ENCODE measurements around the gene PRKCA. TPM values are rescaled to one million over a fixed set of nuclear protein-coding genes. Genes with fewer than 3 reads are reported as not detected.

PRKCA gene
- total and polyA plus RNA-seq, 9 of the 15 experiments (the other 6 are each of a cell fraction or from before 2014, with no cell fraction given) = 3.2 to 33.0 (median 17.8) TPM

DNA sequence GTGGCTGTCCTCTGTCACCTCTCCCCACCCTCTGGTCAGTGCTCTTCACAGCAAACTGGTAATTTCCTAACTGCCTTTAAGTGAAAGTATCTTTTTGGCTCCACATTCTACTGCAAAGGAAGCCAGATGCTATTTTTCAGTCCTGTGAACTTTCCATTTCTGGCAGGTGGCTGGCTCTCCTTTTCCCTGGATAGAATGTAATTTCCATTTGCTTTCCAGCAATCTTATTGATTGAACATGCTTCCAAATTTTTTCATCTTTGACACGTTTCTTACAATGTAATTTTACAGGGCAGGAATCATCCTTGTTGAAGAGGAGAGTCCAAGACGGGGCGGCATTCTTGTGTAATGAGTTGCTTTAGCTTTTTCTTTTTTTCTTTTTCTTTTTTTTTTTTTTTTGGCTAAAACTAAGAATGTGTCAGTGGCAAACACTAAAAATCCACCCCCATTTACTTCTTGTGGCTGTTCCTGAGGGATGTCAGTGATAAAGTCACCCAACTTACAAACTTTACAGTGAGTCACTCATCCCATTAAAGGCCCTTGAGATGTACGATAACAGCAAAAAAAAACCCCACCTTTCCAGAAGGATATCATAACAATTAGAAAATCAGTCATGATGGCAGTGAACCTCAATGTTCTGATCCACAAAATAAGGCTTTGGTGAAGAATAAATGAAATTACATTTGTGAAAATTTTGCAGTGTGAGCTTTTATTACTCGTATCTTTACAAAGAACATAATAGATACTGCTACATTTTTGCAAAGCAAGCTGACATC, 29.4 kb upstream of the PRKCA start (continued):
- TF ChIP-seq TAF7 (tag; IDR thresholded peaks at IDR 0.05) = no peak
- TF ChIP-seq POLR2AphosphoS2 (IDR thresholded peaks at IDR 0.05; ENCODE audit: low read length) = no peak
- TF ChIP-seq CREM (IDR thresholded peaks at IDR 0.05; ENCODE audit: low read depth) = no peak
- TF ChIP-seq NCOA6 (IDR thresholded peaks at IDR 0.05) = no peak
- no peak for TF ChIP-seq ZNF586 (CRISPR knock-in tag; conservative IDR thresholded peaks at IDR 0.05)
- TF ChIP-seq, protein P1, sequence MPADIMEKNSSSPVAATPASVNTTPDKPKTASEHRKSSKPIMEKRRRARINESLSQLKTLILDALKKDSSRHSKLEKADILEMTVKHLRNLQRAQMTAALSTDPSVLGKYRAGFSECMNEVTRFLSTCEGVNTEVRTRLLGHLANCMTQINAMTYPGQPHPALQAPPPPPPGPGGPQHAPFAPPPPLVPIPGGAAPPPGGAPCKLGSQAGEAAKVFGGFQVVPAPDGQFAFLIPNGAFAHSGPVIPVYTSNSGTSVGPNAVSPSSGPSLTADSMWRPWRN (IDR thresholded peaks at IDR 0.05; ENCODE audit: low read depth) = no peak
- TF ChIP-seq, protein P2, sequence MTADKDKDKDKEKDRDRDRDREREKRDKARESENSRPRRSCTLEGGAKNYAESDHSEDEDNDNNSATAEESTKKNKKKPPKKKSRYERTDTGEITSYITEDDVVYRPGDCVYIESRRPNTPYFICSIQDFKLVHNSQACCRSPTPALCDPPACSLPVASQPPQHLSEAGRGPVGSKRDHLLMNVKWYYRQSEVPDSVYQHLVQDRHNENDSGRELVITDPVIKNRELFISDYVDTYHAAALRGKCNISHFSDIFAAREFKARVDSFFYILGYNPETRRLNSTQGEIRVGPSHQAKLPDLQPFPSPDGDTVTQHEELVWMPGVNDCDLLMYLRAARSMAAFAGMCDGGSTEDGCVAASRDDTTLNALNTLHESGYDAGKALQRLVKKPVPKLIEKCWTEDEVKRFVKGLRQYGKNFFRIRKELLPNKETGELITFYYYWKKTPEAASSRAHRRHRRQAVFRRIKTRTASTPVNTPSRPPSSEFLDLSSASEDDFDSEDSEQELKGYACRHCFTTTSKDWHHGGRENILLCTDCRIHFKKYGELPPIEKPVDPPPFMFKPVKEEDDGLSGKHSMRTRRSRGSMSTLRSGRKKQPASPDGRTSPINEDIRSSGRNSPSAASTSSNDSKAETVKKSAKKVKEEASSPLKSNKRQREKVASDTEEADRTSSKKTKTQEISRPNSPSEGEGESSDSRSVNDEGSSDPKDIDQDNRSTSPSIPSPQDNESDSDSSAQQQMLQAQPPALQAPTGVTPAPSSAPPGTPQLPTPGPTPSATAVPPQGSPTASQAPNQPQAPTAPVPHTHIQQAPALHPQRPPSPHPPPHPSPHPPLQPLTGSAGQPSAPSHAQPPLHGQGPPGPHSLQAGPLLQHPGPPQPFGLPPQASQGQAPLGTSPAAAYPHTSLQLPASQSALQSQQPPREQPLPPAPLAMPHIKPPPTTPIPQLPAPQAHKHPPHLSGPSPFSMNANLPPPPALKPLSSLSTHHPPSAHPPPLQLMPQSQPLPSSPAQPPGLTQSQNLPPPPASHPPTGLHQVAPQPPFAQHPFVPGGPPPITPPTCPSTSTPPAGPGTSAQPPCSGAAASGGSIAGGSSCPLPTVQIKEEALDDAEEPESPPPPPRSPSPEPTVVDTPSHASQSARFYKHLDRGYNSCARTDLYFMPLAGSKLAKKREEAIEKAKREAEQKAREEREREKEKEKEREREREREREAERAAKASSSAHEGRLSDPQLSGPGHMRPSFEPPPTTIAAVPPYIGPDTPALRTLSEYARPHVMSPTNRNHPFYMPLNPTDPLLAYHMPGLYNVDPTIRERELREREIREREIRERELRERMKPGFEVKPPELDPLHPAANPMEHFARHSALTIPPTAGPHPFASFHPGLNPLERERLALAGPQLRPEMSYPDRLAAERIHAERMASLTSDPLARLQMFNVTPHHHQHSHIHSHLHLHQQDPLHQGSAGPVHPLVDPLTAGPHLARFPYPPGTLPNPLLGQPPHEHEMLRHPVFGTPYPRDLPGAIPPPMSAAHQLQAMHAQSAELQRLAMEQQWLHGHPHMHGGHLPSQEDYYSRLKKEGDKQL (CRISPR knock-in tag; IDR thresholded peaks at IDR 0.05; ENCODE audit: borderline replicate concordance) = no peak
- TF ChIP-seq, protein P3, sequence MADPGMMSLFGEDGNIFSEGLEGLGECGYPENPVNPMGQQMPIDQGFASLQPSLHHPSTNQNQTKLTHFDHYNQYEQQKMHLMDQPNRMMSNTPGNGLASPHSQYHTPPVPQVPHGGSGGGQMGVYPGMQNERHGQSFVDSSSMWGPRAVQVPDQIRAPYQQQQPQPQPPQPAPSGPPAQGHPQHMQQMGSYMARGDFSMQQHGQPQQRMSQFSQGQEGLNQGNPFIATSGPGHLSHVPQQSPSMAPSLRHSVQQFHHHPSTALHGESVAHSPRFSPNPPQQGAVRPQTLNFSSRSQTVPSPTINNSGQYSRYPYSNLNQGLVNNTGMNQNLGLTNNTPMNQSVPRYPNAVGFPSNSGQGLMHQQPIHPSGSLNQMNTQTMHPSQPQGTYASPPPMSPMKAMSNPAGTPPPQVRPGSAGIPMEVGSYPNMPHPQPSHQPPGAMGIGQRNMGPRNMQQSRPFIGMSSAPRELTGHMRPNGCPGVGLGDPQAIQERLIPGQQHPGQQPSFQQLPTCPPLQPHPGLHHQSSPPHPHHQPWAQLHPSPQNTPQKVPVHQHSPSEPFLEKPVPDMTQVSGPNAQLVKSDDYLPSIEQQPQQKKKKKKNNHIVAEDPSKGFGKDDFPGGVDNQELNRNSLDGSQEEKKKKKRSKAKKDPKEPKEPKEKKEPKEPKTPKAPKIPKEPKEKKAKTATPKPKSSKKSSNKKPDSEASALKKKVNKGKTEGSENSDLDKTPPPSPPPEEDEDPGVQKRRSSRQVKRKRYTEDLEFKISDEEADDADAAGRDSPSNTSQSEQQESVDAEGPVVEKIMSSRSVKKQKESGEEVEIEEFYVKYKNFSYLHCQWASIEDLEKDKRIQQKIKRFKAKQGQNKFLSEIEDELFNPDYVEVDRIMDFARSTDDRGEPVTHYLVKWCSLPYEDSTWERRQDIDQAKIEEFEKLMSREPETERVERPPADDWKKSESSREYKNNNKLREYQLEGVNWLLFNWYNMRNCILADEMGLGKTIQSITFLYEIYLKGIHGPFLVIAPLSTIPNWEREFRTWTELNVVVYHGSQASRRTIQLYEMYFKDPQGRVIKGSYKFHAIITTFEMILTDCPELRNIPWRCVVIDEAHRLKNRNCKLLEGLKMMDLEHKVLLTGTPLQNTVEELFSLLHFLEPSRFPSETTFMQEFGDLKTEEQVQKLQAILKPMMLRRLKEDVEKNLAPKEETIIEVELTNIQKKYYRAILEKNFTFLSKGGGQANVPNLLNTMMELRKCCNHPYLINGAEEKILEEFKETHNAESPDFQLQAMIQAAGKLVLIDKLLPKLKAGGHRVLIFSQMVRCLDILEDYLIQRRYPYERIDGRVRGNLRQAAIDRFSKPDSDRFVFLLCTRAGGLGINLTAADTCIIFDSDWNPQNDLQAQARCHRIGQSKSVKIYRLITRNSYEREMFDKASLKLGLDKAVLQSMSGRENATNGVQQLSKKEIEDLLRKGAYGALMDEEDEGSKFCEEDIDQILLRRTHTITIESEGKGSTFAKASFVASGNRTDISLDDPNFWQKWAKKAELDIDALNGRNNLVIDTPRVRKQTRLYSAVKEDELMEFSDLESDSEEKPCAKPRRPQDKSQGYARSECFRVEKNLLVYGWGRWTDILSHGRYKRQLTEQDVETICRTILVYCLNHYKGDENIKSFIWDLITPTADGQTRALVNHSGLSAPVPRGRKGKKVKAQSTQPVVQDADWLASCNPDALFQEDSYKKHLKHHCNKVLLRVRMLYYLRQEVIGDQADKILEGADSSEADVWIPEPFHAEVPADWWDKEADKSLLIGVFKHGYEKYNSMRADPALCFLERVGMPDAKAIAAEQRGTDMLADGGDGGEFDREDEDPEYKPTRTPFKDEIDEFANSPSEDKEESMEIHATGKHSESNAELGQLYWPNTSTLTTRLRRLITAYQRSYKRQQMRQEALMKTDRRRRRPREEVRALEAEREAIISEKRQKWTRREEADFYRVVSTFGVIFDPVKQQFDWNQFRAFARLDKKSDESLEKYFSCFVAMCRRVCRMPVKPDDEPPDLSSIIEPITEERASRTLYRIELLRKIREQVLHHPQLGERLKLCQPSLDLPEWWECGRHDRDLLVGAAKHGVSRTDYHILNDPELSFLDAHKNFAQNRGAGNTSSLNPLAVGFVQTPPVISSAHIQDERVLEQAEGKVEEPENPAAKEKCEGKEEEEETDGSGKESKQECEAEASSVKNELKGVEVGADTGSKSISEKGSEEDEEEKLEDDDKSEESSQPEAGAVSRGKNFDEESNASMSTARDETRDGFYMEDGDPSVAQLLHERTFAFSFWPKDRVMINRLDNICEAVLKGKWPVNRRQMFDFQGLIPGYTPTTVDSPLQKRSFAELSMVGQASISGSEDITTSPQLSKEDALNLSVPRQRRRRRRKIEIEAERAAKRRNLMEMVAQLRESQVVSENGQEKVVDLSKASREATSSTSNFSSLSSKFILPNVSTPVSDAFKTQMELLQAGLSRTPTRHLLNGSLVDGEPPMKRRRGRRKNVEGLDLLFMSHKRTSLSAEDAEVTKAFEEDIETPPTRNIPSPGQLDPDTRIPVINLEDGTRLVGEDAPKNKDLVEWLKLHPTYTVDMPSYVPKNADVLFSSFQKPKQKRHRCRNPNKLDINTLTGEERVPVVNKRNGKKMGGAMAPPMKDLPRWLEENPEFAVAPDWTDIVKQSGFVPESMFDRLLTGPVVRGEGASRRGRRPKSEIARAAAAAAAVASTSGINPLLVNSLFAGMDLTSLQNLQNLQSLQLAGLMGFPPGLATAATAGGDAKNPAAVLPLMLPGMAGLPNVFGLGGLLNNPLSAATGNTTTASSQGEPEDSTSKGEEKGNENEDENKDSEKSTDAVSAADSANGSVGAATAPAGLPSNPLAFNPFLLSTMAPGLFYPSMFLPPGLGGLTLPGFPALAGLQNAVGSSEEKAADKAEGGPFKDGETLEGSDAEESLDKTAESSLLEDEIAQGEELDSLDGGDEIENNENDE (IDR thresholded peaks at IDR 0.05; ENCODE audit: low read depth, low read length) = no peak
- peak; percentile 90 for TF ChIP-seq ZNF384 (IDR thresholded peaks at IDR 0.05; ENCODE audit: low read depth, low read length)
- TF ChIP-seq ETS2 (tag; IDR thresholded peaks at IDR 0.05; ENCODE audit: borderline replicate concordance, poor library complexity, severe bottlenecking) = no peak

Data from K562 (cell line).